Measurements from ENCODE around the gene CLCN4.

Gene CLCN4

DNA sequence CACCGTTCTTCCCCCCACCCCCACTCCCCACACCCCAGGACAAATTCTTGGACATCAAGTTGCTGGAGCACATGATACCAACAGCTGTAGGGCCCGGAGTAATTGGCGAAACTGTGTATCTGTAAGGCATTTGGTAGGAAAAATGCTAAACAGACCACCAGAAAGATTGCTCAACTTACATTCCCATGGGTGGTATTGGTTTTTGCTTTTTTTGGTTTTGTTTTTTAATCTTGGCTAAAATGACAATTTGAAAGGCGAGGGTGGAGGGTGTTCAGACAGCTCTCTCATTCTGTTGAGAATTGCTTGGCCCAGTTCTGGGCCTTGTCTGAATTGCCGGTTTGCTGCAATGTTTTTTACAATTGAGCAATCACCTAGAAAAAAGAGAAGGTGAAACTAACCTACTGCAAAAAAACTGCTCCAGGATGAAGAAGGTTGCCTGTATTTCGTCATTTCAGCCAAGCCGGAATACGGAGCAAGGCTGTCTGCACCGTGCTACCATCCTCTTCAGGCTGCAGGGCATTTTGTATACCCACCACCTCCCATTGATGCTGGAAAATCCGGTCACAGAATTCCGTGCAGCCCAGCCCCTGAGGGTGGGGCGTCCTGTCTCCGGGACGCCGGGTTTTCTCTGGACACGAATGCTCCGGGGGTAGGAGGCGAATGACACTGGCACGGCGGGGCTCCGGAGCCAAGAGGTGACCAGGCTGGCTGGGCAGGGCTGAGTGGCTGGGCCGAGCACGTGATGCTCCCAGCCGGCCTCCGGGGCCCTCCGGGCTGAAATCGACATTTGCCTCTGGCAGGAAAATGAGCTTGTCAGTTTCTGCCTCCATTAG lies at the start of gene CLCN4:
Gene CLCN4, plus strand, starts transcription at position 777 of the 833 bp plus-strand sequence. CDS start 28,058 bp downstream, outside the sequence.
- H3K27ac ChIP-seq, result no peak within 1 kb of the TSS
- no peak for DNase-seq (ENCODE audit: low read depth, low spot score)

GRCh38 chrX:10107483-10107882 lies 49.3 kb upstream of the CLCN4 start:
- no peak for DNase-seq (ENCODE audit: low read depth, low spot score)
- H3K27ac ChIP-seq, result no peak overlapping the region

GRCh38 chrX:10108288-10108687 lies 48.5 kb upstream of the CLCN4 start:
- no peak for DNase-seq (ENCODE audit: low read depth, low spot score)
- H3K27ac ChIP-seq, result no peak overlapping the region

GRCh38 chrX:10109695-10110094 lies 47.1 kb upstream of the CLCN4 start:
- DNase-seq (ENCODE audit: low read depth, low spot score), result no peak
- no peak overlapping the region for H3K27ac ChIP-seq

- H3K27ac ChIP-seq, result no peak overlapping the region
- no peak for DNase-seq (ENCODE audit: low read depth, low spot score)
Observed at GRCh38 chrX:10110316-10110935, 46.3 kb upstream of the CLCN4 start.

GRCh38 chrX:10110984-10111363 lies 45.8 kb upstream of the CLCN4 start:
- DNase-seq (ENCODE audit: low read depth, low spot score), result no peak
- H3K27ac ChIP-seq, result no peak overlapping the region

DNA sequence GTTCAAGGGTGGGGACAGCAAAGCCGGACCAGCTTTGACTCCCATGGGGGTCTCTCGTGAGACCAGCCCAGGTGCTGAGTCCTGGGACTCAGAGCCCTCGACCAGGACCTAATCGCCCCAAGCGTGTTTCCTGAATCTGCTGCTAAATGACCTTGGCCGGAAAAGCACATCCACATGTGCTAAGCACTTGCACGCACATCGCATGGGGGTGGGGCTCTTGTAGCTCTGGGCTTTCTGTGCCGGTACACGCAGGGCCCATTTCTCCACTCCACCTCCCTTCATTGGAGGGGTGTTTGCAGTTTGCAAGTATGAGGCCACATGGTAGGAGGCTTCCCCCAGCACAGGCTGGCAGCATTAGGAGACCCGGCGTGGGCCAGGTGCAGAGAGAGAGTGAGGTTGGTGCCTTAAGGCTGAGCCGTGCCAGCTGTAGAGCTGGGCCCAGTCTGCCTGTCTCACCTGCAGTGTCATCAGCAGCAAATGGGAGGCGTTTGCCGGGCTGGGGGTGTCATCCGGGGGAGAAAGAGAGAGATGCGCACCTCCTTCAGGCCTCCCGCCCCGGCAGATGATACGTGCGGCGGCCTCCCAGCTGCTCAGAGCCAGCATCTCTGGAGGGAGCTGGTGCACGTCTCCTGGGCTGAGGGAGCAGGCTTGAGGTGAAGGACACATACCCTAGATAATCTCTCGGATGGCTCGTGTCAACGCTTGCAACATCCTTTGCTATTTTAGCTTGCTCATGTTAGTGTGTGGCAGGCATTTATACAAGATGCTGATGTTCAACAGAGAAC lies 45.2 kb upstream of the CLCN4 start:
- DNase-seq (ENCODE audit: low read depth, low spot score), result no peak
- no peak overlapping the region for H3K27ac ChIP-seq

DNA sequence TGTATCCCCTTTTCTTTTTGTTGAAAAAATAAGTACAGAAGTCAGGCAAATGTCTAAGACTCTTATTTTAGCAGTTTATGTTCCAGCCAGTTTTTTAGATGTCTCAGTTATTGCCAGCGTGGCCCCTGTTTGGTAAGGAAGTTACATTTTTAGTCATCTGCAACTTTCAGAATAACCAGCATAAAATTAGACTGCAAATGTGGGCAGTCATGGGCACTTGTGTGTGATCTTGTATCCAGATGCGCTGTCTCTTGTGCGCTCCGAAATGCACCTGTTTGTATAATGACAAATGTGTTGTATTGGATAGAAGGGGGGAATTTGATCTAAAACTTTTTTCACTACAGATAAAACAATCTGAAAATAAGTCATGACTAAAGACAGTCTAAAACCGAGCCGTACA lies 44.3 kb upstream of the CLCN4 start:
- DNase-seq (ENCODE audit: low read depth, low spot score), result no peak
- no peak overlapping the region for H3K27ac ChIP-seq

- no peak overlapping the region for H3K27ac ChIP-seq
- DNase-seq (ENCODE audit: low read depth, low spot score), result no peak
Observed at GRCh38 chrX:10115082-10115481, 41.7 kb upstream of the CLCN4 start.

DNA sequence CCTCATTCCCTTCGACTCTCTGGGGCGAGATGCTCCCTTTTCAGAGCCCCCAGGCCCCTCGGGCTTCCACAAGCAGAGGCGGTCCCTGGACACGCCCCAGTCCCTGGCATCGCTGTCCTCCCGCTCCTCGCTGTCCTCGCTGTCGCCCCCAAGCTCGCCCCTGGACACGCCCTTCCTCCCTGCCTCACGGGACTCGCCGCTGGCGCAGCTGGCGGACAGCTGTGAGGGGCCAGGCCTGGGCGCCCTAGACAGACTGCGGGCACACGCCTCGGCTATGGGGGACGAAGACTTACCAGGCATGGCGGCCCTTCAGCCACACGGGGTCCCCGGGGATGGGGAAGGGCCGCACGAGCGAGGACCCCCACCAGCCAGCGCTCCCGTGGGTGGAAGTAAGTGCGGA lies 39.5 kb upstream of the CLCN4 start:
- H3K27ac ChIP-seq, result no peak overlapping the region

GRCh38 chrX:10117864-10118377 lies 38.9 kb upstream of the CLCN4 start:
- DNase-seq (ENCODE audit: low read depth, low spot score), result no peak
- no peak overlapping the region for H3K27ac ChIP-seq

More for the DNA sequence above, 39.5 kb upstream of the CLCN4 start:
- no peak for DNase-seq (ENCODE audit: low read depth, low spot score)

DNA sequence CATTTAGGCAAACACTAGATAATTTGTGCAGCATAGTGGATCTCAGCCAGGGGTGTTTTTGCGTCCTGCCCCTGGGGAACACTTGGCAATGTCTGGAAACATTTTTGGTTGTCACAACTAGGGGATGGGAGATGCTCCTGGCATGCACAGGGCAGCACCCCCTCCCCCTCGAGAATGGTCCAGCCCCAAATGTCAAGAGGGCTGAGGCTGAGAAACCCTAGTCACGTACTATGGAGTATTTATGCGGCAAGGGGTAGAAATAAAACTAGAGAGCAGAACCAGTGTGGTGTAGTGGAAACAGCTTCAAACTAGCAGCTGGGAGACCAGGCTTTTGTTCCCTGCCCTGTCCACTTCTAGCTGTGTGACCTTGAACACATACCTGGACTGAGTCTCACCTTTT lies 38.2 kb upstream of the CLCN4 start:
- no peak overlapping the region for H3K27ac ChIP-seq
- DNase-seq (ENCODE audit: low read depth, low spot score), result no peak

GRCh38 chrX:10119399-10119990 lies 37.3 kb upstream of the CLCN4 start:
- H3K27ac ChIP-seq, result no peak overlapping the region

GRCh38 chrX:10120331-10120730 lies 36.4 kb upstream of the CLCN4 start:
- no peak for DNase-seq (ENCODE audit: low read depth, low spot score)
- no peak overlapping the region for H3K27ac ChIP-seq

More at GRCh38 chrX:10119399-10119990, 37.3 kb upstream of the CLCN4 start:
- peak; percentile 39 for DNase-seq (ENCODE audit: low read depth, low spot score)

- DNase-seq (ENCODE audit: low read depth, low spot score), result no peak
- H3K27ac ChIP-seq, result no peak overlapping the region
Observed at GRCh38 chrX:10120828-10121227, 35.9 kb upstream of the CLCN4 start.

GRCh38 chrX:10121787-10122186 lies 35.0 kb upstream of the CLCN4 start:
- H3K27ac ChIP-seq, result no peak overlapping the region
- DNase-seq (ENCODE audit: low read depth, low spot score), result no peak

DNA sequence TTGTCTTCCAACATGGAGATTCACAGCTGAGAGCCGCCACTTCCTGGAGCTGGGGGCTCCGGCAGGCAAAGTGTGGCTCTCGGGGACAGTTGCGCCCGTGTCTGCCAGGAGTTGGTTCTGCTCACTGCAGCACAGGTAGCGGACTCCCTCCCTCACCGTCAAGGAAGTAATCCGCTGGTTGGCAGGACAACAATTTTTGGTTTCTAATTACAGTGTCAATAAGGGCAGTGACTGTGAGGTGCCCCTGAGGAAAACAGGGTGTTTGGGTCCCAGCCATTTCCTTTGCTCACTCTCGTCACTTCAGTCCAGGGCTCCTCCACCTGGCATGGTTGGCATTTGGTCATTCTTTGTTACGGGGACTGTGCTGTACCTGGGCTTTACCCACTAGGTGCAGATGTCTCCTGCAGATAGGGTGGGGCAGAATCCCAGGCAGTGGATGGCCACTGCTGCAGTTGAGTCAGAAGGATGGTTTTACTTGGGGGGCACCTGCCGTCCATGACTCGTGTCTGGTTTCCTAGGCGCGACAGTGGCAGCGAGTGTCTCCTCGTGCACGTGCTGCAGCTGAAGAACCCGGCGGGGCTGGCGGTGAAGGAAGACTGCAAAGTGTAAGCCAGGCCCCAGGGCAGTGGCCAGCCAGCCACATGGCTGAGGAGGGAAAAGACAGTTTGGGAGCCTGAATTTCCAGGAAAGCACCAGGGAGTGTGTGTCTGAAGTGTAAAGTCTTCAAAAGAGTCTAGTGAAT lies 32.1 kb upstream of the CLCN4 start:
- no peak overlapping the region for H3K27ac ChIP-seq
- no peak for DNase-seq (ENCODE audit: low read depth, low spot score)

GRCh38 chrX:10125248-10125615 lies 31.5 kb upstream of the CLCN4 start:
- no peak for DNase-seq (ENCODE audit: low read depth, low spot score)
- no peak overlapping the region for H3K27ac ChIP-seq

GRCh38 chrX:10126044-10126443 lies 30.7 kb upstream of the CLCN4 start:
- no peak overlapping the region for H3K27ac ChIP-seq
- DNase-seq (ENCODE audit: low read depth, low spot score), result no peak

DNA sequence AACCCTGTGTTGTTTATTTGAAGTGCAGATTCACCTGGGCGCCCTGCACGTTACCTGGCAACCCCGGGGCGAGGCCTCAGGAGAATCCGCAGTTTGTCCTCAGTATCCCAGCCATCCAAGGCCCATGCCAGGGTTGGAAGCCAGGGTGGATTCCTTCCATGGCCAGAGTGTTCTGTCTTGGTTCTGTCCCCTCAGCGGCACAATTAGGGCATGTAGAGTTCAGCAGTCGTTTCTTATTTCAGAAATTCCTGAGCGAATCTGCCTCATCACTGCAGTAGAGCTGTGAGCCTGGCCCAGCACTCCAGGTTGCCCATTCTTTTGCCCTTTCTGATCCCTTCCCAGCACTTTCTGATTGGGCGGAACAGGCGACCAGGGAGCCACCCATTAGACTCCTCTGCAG lies 29.9 kb upstream of the CLCN4 start:
- no peak overlapping the region for H3K27ac ChIP-seq
- DNase-seq (ENCODE audit: low read depth, low spot score), result no peak

Measured in epithelial cell of prostate (primary cell).